ENCODE measurements around the gene QDPR.
"Not testable (repeated sequence)": the region's sequence is repeated elsewhere in the genome, so short reads cannot be mapped to it uniquely, and the experiment has no call there.

QDPR gene

DNA sequence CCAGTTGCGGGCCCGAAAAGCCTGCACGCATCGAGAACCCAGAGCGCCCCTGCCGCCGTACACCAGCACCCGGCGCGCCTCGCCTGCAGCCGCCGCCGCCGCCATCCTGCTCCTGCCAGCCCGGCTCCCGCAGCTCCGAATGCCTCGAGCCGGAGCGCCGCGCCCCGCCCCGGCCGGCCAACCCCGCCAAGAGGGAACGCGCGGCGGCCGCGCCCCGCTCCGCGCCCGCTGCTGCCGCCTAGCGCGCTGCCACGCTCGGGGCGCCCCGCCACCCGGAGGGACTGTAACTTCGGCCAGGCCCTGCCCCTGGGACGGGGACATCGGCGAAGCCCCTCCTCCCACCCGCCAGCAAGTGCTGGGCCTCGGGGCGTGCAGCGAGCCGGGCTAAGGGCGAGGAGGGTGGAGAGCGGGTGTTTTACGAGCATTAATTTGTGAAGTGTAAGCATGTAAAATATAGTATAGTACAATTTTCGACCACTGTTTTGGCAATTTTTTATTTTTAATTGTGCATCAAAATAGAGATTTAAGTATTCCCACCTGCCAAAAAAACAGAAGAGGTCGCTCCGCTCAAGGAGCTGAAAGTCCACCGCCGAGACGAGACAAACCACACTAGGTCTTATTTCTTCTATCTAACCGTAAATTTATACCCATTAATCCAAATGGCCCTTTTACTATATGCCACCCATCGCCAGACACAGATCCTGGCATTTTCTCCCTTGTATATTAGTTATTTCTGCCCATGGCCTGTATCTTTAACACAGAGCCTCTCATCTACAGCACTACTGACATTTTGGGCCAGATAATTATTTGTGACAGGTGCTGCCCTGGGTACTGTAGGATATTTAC, at the start of gene QDPR:
TSS of gene QDPR (minus strand) at position 141 of the 846 bp plus-strand sequence. CDS start at position 105, 36 bp downstream.
- DNase-seq: peak; percentile 70

- no peak for DNase-seq
These were observed 49.5 kb upstream of the QDPR start for GRCh38 chr4:17561195-17561909.

- DNase-seq: no peak
These were observed 48.3 kb upstream of the QDPR start for GRCh38 chr4:17560065-17560673.

- DNase-seq: no peak
These were observed 47.8 kb upstream of the QDPR start for GRCh38 chr4:17559709-17560048.

DNA sequence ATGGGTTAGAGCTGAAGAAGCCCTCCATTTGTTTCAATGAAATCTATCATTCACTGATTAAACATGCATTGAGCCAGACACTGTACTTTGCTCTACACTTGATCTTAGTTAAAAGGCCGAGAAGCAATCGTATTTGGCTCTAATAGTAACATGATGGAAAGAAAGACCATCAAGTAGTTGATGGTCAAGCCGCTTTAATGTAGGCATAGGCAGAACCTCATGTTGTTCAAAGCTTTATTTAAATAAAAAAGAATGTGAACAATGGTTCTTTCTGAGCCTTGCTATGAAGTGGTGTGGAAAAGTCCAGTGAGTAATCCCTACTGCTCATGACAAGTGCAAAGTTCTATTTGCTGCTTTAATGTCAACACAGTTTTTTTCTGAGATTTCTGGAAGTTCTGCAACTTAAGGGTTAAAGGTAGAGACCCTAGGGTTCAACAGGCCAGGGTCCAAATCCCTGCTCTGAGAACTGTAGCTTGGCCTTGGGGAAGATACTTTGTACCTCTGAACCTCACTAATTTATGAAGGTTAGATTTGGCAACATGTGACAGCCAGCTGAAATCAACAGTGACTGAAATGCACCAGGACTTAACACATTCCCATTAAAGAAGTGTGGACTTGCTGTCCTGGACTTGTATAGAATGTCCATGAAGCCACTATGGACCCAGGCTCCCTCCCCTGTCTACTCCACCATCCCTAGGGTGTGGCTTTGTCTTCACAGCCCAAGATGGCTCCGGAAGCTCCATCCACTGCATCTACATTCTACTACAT, 47.2 kb upstream of the QDPR start:
- DNase-seq: no peak

- DNase-seq: no peak
These were observed 46.0 kb upstream of the QDPR start for GRCh38 chr4:17557880-17558279.

GRCh38 chr4:17556498-17556897, 44.6 kb upstream of the QDPR start:
- no peak for DNase-seq

GRCh38 chr4:17554568-17554967, 42.7 kb upstream of the QDPR start:
- DNase-seq: no peak

DNA sequence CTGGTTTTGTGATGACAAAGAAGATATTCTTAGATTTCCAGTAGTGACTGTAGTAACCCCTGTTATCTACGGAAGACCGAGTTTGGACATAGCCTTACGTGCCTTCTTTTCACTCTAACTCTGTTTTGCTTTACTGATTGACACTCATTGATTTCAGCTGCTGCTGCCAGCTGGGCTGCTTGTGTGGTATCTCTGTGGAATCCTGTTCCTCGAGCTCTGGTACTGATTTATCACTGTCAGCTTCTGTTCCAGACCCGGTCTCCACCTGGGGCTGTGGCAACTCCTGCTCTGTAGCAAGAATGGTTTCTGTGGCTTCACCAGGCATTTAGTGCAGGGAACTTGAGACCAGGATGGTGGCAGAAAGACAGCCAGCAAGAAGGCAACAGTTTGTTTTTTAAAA, 40.5 kb upstream of the QDPR start:
- no peak for DNase-seq

DNA sequence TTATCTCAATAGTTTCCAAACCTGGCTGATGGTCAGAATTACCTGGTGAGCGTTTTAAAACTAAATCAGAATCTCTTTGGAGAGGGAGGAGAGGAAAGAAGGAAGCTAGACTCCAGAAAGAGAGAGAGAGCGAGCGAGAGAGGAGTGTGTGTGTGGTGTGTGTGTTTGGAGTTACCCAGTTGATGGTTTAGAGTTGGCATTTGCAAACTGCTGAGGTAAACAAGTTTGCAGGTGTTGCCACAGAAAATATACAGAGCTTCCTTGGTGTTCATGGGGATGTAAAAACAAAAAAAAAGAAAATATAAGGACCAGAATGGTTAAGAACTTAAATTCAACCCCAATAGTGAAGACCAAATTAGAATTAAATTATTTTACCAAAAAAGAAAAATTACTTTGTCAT, 38.7 kb upstream of the QDPR start:
- no peak for DNase-seq

DNA sequence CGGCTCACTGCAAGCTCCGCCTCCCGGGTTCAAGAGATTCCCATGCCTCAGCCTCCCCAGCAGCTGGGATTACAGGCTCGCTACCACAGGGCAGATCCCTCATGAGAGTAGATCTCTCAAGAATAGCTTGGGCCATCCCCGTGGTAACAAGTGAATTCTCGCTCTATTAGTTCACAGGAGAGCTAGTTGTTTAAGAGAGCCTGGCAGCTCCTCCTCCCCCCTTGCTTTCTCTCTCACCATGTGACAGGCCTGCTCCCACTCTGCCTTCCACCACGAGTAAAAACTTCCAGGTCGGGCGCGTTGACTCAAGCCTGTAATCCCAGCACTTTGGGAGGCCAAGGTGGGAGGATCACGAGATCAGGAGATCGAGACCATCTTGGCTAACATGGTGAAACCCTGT, 34.8 kb upstream of the QDPR start:
- no peak for DNase-seq

GRCh38 chr4:17546222-17546621, 34.3 kb upstream of the QDPR start:
- DNase-seq: no peak

GRCh38 chr4:17545374-17546140, 33.7 kb upstream of the QDPR start:
- DNase-seq: no peak

GRCh38 chr4:17544831-17545234, 32.9 kb upstream of the QDPR start:
- DNase-seq: peak; percentile 17

GRCh38 chr4:17544205-17544604, 32.3 kb upstream of the QDPR start:
- peak; percentile 24 for DNase-seq

GRCh38 chr4:17537060-17537459, 25.2 kb upstream of the QDPR start:
- not testable (repeated sequence) for DNase-seq

DNA sequence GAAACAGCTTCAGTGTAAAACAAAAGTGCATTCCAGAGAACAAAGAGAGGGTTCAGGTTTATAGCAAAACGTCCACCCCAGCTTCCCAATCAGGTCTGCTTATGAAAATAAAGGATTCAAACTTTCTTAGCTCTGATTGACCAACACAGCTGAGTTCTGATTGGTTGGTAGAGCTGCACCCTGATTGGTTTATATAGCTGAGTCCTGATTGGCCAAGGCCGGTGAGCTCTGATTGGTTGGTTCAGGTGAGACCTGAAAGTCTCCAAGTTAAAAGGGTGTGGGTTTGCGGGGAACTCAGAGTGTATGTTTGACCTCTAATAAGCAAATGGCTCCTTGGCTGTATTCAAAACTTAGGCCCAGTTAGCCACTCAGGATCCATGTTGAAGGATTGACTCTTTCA, 24.0 kb upstream of the QDPR start:
- DNase-seq: no peak

DNA sequence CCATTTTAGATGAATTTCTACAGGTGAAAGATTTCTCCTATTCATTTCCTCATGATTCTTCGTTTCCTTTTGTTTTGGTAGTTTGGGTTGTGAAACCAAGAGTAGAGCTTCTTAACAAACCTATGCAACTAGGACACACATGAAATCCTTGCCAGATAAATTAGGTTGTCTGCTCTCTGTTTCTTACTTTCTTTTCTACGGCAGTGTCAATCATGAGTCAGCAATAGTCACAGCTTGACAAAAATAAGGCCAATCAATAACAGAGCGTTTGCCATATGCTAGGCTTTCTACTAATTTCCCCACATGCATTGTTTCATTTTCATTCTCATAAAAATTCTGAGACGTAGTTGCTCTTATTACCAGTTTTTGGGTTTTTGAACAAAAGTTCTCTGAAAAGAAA, 23.4 kb upstream of the QDPR start:
- no peak for DNase-seq

- no peak for DNase-seq
These were observed 22.8 kb upstream of the QDPR start for GRCh38 chr4:17534705-17535104.

DNA sequence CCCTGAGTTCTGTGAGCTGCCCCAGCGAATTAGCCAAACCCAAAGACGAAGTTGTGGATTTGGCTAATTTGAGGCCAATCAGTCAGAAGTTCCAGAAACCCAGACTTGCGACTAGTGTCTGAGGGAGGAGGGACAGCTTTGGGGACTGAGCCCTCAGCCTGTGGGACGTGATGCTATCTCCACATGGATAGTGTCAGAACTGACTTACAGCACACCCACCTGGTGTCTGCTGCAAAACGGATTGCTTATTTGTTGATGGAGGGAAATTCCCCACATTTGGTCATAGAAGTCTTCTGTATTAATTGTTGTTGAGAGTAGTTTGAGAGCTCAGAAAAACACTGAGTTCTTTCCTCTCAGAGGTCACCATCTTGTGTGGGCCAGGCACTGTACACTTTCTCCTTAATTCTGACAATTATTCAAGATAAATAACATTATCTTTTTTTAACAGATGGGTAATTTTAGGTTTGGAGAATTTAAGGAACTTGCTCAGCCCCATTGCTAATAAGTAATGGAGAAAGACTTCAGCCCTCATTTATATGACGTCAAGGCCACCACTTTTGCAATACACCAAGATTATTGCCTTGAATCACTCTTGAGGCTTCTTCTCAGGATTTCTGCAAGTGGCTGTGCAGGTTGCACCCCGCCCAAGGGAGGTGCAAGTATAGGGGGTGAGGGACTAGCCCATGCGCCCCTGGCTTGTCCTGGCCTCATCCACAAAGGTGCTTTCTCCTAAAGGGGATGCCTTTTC, 19.8 kb upstream of the QDPR start:
- DNase-seq: no peak

DNA sequence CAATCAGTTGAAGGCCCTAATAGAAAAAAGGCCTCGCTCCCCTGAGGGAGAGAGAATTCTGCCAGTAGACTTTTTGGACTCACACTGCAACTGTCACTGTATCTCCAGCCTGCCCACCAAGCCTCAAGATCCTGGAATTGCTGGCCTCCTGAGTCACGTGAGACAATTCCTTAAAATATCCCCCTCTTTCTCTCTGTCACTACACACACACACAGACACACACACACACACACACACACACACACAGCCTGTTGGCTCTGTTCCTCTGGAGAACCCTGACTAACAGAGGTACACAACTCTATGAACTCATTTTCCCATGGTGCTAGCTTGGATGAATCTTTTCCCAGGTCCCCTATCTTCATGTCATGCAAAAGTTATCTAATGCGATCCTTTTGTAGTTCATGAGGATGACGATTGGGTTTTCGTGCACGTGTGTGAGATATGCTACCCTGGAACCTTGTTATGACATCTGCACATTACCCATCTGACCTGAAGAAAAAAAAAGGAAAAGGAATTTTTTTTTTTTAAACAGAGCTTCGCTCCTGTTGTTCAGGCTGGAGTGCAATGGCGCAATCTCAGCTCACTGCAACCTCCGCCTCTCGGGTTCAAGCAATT, 16.8 kb upstream of the QDPR start:
- no peak for DNase-seq
